HL-60 (cell line): ENCODE data around the gene MAS1L.

ENCODE experiments used
- GABPA ChIP-seq: IDR thresholded peaks from 2 replicates; pipeline ENCODE4 v1.6.1; 2012; ENCODE audit warnings: low read depth
- POLR2AphosphoS5 ChIP-seq: IDR thresholded peaks from 2 replicates; pipeline ENCODE4 v1.6.1; 2012; ENCODE audit warnings: low read depth
- SPI1 ChIP-seq: IDR thresholded peaks from 2 replicates; pipeline ENCODE4 v1.6.1; 2012; ENCODE audit warnings: low read depth, mild to moderate bottlenecking, borderline replicate concordance
- TF ChIP-seq, protein P1 (sequence below): IDR thresholded peaks from one replicate; pipeline ENCODE4 v1.5.1; 2011; ENCODE audit warnings: low read length, control low read depth, inconsistent platforms; ENCODE audit not compliant: insufficient read depth
- TF ChIP-seq, protein P2 (sequence below): IDR thresholded peaks from 2 replicates; pipeline ENCODE4 v1.6.1; 2012; ENCODE audit warnings: low read depth; ENCODE audit not compliant: insufficient replicate concordance

DNA sequence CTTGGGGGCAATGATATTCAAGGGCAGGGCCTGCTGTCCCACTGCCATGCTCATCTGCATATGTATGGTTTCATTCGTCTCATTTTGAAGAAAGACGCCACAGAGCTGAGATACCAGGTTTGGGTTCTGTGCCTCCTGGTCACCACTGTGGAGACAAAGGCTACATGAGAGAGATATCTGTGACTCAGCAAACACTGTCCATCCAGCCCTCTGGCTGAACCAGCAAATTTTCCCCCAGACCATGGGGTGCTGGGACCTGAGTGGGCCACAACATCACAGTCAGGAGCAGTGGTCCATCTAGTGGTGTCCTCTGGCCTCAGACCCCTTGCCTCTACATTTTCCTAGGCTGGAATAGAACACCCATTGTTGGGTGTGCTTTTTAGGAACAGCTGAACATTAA is at the start of gene MAS1L:
- TF ChIP-seq, protein P1, sequence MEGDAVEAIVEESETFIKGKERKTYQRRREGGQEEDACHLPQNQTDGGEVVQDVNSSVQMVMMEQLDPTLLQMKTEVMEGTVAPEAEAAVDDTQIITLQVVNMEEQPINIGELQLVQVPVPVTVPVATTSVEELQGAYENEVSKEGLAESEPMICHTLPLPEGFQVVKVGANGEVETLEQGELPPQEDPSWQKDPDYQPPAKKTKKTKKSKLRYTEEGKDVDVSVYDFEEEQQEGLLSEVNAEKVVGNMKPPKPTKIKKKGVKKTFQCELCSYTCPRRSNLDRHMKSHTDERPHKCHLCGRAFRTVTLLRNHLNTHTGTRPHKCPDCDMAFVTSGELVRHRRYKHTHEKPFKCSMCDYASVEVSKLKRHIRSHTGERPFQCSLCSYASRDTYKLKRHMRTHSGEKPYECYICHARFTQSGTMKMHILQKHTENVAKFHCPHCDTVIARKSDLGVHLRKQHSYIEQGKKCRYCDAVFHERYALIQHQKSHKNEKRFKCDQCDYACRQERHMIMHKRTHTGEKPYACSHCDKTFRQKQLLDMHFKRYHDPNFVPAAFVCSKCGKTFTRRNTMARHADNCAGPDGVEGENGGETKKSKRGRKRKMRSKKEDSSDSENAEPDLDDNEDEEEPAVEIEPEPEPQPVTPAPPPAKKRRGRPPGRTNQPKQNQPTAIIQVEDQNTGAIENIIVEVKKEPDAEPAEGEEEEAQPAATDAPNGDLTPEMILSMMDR: no peak
- no peak for TF ChIP-seq POLR2AphosphoS5
- TF ChIP-seq, protein P2, sequence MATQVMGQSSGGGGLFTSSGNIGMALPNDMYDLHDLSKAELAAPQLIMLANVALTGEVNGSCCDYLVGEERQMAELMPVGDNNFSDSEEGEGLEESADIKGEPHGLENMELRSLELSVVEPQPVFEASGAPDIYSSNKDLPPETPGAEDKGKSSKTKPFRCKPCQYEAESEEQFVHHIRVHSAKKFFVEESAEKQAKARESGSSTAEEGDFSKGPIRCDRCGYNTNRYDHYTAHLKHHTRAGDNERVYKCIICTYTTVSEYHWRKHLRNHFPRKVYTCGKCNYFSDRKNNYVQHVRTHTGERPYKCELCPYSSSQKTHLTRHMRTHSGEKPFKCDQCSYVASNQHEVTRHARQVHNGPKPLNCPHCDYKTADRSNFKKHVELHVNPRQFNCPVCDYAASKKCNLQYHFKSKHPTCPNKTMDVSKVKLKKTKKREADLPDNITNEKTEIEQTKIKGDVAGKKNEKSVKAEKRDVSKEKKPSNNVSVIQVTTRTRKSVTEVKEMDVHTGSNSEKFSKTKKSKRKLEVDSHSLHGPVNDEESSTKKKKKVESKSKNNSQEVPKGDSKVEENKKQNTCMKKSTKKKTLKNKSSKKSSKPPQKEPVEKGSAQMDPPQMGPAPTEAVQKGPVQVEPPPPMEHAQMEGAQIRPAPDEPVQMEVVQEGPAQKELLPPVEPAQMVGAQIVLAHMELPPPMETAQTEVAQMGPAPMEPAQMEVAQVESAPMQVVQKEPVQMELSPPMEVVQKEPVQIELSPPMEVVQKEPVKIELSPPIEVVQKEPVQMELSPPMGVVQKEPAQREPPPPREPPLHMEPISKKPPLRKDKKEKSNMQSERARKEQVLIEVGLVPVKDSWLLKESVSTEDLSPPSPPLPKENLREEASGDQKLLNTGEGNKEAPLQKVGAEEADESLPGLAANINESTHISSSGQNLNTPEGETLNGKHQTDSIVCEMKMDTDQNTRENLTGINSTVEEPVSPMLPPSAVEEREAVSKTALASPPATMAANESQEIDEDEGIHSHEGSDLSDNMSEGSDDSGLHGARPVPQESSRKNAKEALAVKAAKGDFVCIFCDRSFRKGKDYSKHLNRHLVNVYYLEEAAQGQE: no peak
- no peak for TF ChIP-seq GABPA
- TF ChIP-seq SPI1: no peak
